ENCODE results near the gene CYP4A11. TPM values are rescaled to one million over a fixed set of nuclear protein-coding genes. Genes with fewer than 3 reads are reported as not detected.

CYP4A11 gene
- total RNA-seq, 1 experiment from 2014 or later, result not detected

- no peak overlapping the region for H3K4me2 ChIP-seq (ENCODE audit: low read length)
- ATAC-seq (no peak), DNase-seq (no peak)
- H3K4me3 ChIP-seq (ENCODE audit: low read length), result no peak overlapping the region
- no peak overlapping the region for H2AFZ ChIP-seq (ENCODE audit: low read length)
- H3K9me2 ChIP-seq (replicated peaks; ENCODE audit: low read length), result no peaks in the 10 kb centered on the region
- ChIA-PET CTCF (no interaction called here), POLR2A (ENCODE audit: unreplicated experiment) (interaction anchor here (0.6 kb wide), 1 partner anchor 1691 kb away, joined by 5 read pairs; no protein-coding TSS in a partner anchor)
- no peaks in the 10 kb centered on the region for H3F3A ChIP-seq (ENCODE audit: low read length, unreplicated experiment)
- no peaks in the 10 kb centered on the region for H3K9me3 ChIP-seq (ENCODE audit: low read length)
- H3K36me3 ChIP-seq (ENCODE audit: low read depth, low read length), result no peaks in the 10 kb centered on the region
- peaks cover 14% of the 10 kb centered on the region; the same call in 1 of the 2 replicates for H3K27me3 ChIP-seq (ENCODE audit: low read length)
- H3K9ac ChIP-seq (ENCODE audit: low read length), result no peak overlapping the region
- no TSS peak for BruUV-seq (replicated peaks)
- H3K4me1 ChIP-seq (ENCODE audit: insufficient read depth, low read length), result no peaks in the 10 kb centered on the region
- no peak for TF ChIP-seq EZH2 (IDR thresholded peaks at IDR 0.05; ENCODE audit: low read length, unreplicated experiment)
- no peak for TF ChIP-seq EZH2phosphoT487 (IDR thresholded peaks at IDR 0.05; ENCODE audit: borderline replicate concordance, low read length)
- TF ChIP-seq CTCF (conservative IDR thresholded peaks at IDR 0.05; ENCODE audit: low read depth, low read length), result no peak
- H3K79me2 ChIP-seq (ENCODE audit: low read length), result no peaks in the 10 kb centered on the region
- no peak overlapping the region for H3K27ac ChIP-seq (ENCODE audit: low read length)
- intact Hi-C loops (cut with micrococcal nuclease), result no loop called here
- no peaks in the 10 kb centered on the region for H4K20me1 ChIP-seq (ENCODE audit: low read length)
Measured at GRCh38 chr1:46940307-46940706, 969 bp downstream of the CYP4A11 start.

GRCh38 chr1:46937270-46937669 is 4.0 kb downstream of the CYP4A11 start:
- BruUV-seq (replicated peaks), result no TSS peak
- Histone ChIP-seq H3K27ac (ENCODE audit: low read length) (no peak overlapping the region), H3K27me3 (ENCODE audit: low read length) (peaks cover 14% of the 10 kb centered on the region; the same call in 1 of the 2 replicates), H3K4me2 (ENCODE audit: low read length) (no peak overlapping the region), H3K36me3 (ENCODE audit: low read depth, low read length) (no peaks in the 10 kb centered on the region), H3K79me2 (ENCODE audit: low read length) (no peaks in the 10 kb centered on the region), H4K20me1 (ENCODE audit: low read length) (no peaks in the 10 kb centered on the region), H3K9me2 (replicated peaks; ENCODE audit: low read length) (no peaks in the 10 kb centered on the region), H3K9ac (ENCODE audit: low read length) (no peak overlapping the region), H3F3A (ENCODE audit: low read length, unreplicated experiment) (no peaks in the 10 kb centered on the region), H3K4me3 (ENCODE audit: low read length) (no peak overlapping the region), H3K4me1 (ENCODE audit: insufficient read depth, low read length) (no peaks in the 10 kb centered on the region), H3K9me3 (ENCODE audit: low read length) (no peaks in the 10 kb centered on the region), H2AFZ (ENCODE audit: low read length) (no peak overlapping the region)
- ATAC-seq, result no peak
- no peak for TF ChIP-seq EZH2 (IDR thresholded peaks at IDR 0.05; ENCODE audit: low read length, unreplicated experiment)
- no peak for TF ChIP-seq EZH2phosphoT487 (IDR thresholded peaks at IDR 0.05; ENCODE audit: borderline replicate concordance, low read length)
- no peak for TF ChIP-seq CTCF (conservative IDR thresholded peaks at IDR 0.05; ENCODE audit: low read depth, low read length)
- no peak for DNase-seq
- POLR2A ChIA-PET (ENCODE audit: unreplicated experiment), result no interaction called here
- CTCF ChIA-PET, result no interaction called here
- intact Hi-C loops (cut with micrococcal nuclease), result loop anchor here (10.0 kb wide), 1 partner anchor 238 kb away; no protein-coding TSS in a partner anchor

GRCh38 chr1:46936788-46937187 is 4.5 kb downstream of the CYP4A11 start:
- Histone ChIP-seq H3K4me2 (ENCODE audit: low read length) (no peak overlapping the region), H3K79me2 (ENCODE audit: low read length) (no peaks in the 10 kb centered on the region), H3K36me3 (ENCODE audit: low read depth, low read length) (no peaks in the 10 kb centered on the region), H3K9me3 (ENCODE audit: low read length) (no peaks in the 10 kb centered on the region), H3K27me3 (ENCODE audit: low read length) (peaks cover 14% of the 10 kb centered on the region; the same call in 1 of the 2 replicates), H2AFZ (ENCODE audit: low read length) (no peak overlapping the region), H3K9me2 (replicated peaks; ENCODE audit: low read length) (no peaks in the 10 kb centered on the region), H3K4me3 (ENCODE audit: low read length) (no peak overlapping the region), H3K27ac (ENCODE audit: low read length) (no peak overlapping the region), H3K4me1 (ENCODE audit: insufficient read depth, low read length) (no peaks in the 10 kb centered on the region), H3F3A (ENCODE audit: low read length, unreplicated experiment) (no peaks in the 10 kb centered on the region), H3K9ac (ENCODE audit: low read length) (no peak overlapping the region), H4K20me1 (ENCODE audit: low read length) (no peaks in the 10 kb centered on the region)
- CTCF ChIA-PET, result no interaction called here
- POLR2A ChIA-PET (ENCODE audit: unreplicated experiment), result no interaction called here
- ATAC-seq, result no peak
- no peak for DNase-seq
- no peak for TF ChIP-seq EZH2phosphoT487 (IDR thresholded peaks at IDR 0.05; ENCODE audit: borderline replicate concordance, low read length)
- no peak for TF ChIP-seq EZH2 (IDR thresholded peaks at IDR 0.05; ENCODE audit: low read length, unreplicated experiment)
- BruUV-seq (replicated peaks), result no TSS peak
- intact Hi-C loops (cut with micrococcal nuclease), result loop anchor here (10.0 kb wide), 1 partner anchor 238 kb away; no protein-coding TSS in a partner anchor

All from PC-3 (cell line).